Testis (tissue), 3 donors: Measurements from ENCODE around the gene RGPD5. TPM values are rescaled to one million over a fixed set of nuclear protein-coding genes. Genes with fewer than 3 reads are reported as not detected.
"Not testable (repeated sequence)": the region's sequence is repeated elsewhere in the genome, so short reads cannot be mapped to it uniquely, and the experiment has no call there.

Source experiments
- DNase-seq: peaks from one replicate; pipeline ENCODE4 v3.0.0-alpha.2; 2019
- H3K27ac ChIP-seq, 2 donors: fragments of 200-600 bp; sonication (generic); one replicate each; pipeline ENCODE4 v1.5.1; 2019
- H3K27me3 ChIP-seq: fragments of 200-600 bp; sonication (generic); one replicate; pipeline ENCODE4 v1.5.1; 2019
- H3K36me3 ChIP-seq: fragments of 200-600 bp; sonication (generic); one replicate; pipeline ENCODE4 v1.5.1; 2017; ENCODE audit warnings: low read depth; ENCODE audit errors: missing control alignments
- H3K4me1 ChIP-seq: fragments of 200-600 bp; sonication (generic); one replicate; pipeline ENCODE4 v1.5.1; 2019
- H3K4me3 ChIP-seq, 2 donors: fragments of 200-600 bp; sonication (generic); one replicate each; pipeline ENCODE4 v1.5.1; 2017 to 2019
- H3K9me3 ChIP-seq: fragments of 200-600 bp; sonication (generic); one replicate; pipeline ENCODE4 v1.5.1; 2017
- WGBS, 2 donors: methylation state at CpG; one replicate each; pipeline ENCODE4 v1.1.5; 2018; 5-methylcytosine and 5-hydroxymethylcytosine counted together
- intact Hi-C: fragments of 100-400 bp; cut with DNase I; formaldehyde crosslinking; loops from one replicate; pipeline ENCODE4 v1.15.1; 2023; ENCODE audit warnings: low total_unique reads
- polyA plus RNA-seq: library from polyadenylated mRNA; stranded (reverse); fragments of 350-450 nt; fragmentation: Illumina TruSeq; extraction: RNeasy Lipid Tissue Mini Kit (QIAGEN cat#74804); gene quantifications from one replicate; pipeline ENCODE4 v1.2.3, GENCODE V29; 2014; ENCODE audit warnings: low read depth, low replicate concordance; ENCODE audit not compliant: insufficient read depth
- total RNA-seq, 2 donors: library from RNA; depleted of rRNA; stranded (reverse); fragments of >200 nt; gene quantifications; one replicate each; pipeline ENCODE4 v1.2.3, GENCODE V29; 2016

Gene RGPD5
- total and polyA plus RNA-seq, 3 donors from 2014 or later, result 20.1 to 70.9 (median 54.0) TPM

DNA sequence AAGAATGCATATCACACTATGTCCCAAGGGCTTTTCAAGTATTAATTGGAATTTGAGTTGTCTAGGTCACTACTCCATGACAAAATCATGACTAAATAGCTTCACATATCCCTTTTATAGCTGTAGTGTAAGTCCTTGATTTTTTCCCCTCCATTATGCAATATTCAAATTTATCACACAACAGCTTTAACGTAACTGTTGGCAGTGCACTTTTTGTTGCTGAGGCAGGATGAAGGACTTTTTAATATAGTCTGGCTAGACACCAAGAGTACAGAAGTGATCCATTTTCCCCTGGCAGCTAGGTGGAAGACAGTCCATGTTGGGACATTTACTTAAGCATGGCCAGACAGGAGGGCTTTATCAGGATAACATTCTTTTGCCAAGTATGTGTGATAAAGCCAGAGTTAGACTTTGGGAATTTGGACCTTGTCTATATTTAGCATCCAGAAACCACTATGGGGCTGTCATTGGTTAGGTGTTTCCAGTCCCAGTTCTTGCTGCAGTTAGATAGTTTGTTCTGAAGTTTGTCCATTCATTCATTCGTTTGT lies 11.6 kb upstream of the RGPD5 start:
- intact Hi-C loops, H3K27me3 ChIP-seq, H3K36me3 ChIP-seq, H3K9me3 ChIP-seq, H3K4me1 ChIP-seq, H3K4me3 ChIP-seq, DNase-seq, H3K27ac ChIP-seq: not testable (repeated sequence)
- no CpG with 5 or more reads among the region's 2 CpGs for WGBS, 2 donors

DNA sequence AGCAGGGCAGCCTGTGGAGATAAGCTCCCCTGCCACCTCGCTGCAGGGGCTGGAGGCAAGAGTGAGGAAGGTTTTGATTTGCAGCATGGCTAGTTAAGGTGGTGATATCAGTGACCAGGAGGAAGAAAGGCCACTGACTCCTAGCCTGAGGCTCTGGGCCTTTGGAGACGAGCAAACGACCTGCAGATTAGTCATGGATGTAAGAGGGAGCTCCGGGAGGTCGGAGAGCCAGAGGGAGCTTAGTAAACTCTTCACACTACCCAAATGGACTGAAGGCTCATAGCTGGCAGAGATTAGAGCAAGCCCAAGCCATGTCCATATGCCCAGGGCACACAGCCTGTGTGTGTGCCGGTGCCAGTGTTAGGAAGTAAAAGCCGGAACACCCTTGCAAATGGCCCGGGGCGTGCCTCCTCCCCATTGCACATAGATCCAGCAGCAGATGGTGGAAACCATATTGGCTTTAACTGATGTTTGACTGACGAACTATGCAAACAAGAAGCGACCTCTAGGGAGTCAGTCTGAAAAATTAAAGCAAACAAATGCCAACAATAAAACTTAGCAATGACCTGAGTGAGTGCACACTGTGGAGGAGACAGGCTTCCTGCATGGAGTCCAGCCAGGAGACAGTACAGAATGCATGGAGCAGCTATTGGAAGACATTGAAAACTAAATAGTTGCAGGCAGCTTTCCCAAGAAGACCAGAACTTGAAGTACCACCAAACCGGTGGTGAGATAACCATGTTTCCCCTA lies 2.4 kb upstream of the RGPD5 start:
- H3K27ac ChIP-seq, H3K36me3 ChIP-seq, DNase-seq, H3K9me3 ChIP-seq, H3K27me3 ChIP-seq, intact Hi-C loops, H3K4me3 ChIP-seq, H3K4me1 ChIP-seq: not testable (repeated sequence)
- no CpG with 5 or more reads among the region's 12 CpGs for WGBS, 2 donors

DNA sequence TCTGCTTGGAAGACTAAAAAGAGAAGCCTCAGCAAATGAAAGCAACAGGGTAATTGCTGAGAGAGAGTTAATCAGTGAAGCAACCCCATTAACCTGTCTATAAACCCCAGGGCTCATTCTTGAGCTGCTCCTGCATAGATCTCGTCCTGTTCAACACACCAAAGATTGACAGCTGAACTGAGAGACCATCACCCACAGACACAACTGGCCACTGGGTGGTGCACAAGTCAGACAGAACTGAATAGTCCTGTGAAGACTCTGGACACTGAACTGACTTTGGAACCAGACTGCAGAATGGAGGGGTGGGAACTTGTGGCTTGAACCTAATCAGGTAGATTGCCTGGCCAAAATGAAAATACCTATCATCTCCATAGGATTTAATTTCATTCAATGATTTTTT lies 1.4 kb upstream of the RGPD5 start:
- no CpG with 5 or more reads among the region's 1 CpG for WGBS, 2 donors
- H3K9me3 ChIP-seq, H3K4me3 ChIP-seq, intact Hi-C loops, H3K27me3 ChIP-seq, H3K4me1 ChIP-seq, H3K27ac ChIP-seq, DNase-seq, H3K36me3 ChIP-seq: not testable (repeated sequence)

DNA sequence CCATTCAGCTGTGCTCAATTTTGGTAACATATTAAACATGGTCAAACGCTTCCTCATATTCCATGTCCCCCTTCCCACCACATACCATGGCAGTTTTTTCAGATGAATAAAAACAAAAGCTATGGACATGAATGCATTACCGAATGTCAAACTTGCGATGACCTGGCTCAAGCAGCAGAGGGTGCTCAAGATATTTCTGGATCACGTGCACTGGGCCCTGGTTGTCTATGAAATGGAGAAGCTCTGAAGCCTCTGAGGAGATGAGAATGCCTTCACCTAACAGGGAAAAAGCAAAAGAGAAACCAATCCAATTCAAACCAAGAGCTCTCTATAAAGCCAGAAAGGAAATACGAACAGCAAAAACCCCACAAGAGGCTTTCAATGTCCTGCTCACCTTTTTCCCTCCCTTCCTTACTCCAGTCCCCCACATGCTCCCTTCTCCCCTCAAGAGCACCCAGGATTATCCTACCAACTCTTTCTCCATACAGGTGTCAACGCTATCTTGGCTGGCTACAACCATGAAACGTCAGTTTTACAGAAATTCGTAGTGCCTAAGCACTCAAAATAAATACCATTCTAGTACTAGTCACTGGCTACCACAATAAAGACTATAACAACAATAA lies 77.1 kb downstream of the RGPD5 start:
- DNase-seq, H3K9me3 ChIP-seq, H3K27ac ChIP-seq, H3K4me1 ChIP-seq, H3K27me3 ChIP-seq, H3K4me3 ChIP-seq, H3K36me3 ChIP-seq, intact Hi-C loops: not testable (repeated sequence)
- whole genome bisulfite sequencing, 2 donors, result no CpG with 5 or more reads among the region's 8 CpGs

DNA sequence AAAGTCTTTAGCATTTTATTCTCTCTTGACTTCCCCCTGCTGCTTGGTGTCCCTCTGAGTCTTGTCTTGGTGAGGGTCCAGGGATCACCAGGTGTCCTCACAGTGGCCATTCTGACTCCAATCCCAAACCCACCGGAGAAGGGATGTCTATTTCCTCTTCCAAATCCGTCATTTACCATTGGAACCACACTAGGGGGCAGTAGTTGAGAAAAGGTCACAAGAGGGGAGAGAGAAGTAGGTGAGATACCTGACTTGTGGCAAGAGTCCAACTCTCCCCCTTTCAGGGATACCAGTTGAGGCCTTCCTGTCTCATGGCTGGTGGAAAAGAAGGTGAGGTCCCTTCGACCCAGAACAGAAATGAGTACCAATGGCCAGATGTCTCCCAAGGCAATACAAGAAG lies 82.5 kb downstream of the RGPD5 start:
- H3K27me3 ChIP-seq, H3K4me1 ChIP-seq, H3K9me3 ChIP-seq, intact Hi-C loops, DNase-seq, H3K27ac ChIP-seq, H3K36me3 ChIP-seq, H3K4me3 ChIP-seq: not testable (repeated sequence)
- WGBS, 2 donors, result no CpG with 5 or more reads among the region's 3 CpGs

DNA sequence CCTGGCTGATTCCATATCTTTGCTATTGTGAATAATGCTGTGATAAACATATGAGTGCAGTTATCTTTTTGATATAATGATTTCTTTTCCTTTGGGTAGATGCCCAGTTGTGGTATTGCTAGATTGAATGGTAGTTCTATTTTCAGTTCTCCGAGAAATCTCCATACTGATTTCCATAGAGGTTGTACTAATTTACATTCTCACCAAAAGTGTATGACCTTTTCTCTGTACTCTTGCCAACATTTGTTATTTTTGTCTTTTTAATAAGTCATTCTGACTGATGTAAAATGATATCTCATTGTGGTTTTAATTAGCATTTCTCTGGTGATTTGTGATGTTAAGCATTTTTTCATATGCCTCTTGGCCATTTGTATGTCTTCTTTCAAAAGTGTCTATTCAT lies 88.0 kb downstream of the RGPD5 start:
- H3K27me3 ChIP-seq, intact Hi-C loops, H3K4me3 ChIP-seq, H3K27ac ChIP-seq, H3K4me1 ChIP-seq, H3K36me3 ChIP-seq, DNase-seq, H3K9me3 ChIP-seq: not testable (repeated sequence)
- no CpG with 5 or more reads among the region's 1 CpG for WGBS, 2 donors

DNA sequence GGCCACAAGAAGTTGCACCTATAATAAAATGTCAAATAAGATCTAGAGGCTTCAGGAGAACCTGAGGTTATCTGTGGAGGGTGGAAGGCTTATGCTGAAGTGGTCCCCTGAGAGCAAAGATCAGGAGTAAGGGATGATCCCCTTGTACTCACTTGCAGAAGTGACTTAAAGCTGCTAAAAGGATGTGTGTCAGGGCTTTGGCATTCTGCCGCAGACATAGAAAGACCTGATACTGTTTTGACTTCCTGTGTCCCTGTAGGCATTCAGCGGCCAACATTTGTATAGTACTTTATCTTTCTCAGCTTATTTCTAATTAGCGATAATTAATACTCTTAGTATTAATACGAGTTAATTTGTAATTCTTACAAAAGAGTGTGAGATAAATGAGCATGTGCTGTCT lies 94.3 kb downstream of the RGPD5 start:
- DNase-seq, intact Hi-C loops: not testable (repeated sequence)
- no CpG with 5 or more reads among the region's 4 CpGs for WGBS, 2 donors

DNA sequence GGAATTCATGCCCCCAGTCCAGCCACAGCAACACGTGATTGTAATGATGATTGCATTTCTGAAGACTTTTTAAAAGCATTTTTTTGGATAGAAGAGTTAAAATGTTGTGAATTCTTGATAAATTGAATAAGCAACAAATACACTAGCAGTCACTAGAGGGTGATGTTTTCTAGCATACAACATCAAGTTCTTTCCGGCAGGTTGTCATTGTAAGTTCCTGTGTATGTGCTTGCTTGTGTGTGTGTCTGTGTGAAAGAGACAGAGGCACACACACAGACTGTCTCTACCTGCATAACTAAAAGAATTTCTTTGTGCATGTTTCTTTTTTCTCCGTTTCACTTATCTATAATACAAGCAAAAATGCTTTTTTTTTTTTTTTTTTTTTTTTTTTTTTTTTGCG lies 95.8 kb downstream of the RGPD5 start:
- DNase-seq, H3K4me1 ChIP-seq, H3K36me3 ChIP-seq, intact Hi-C loops, H3K27me3 ChIP-seq, H3K27ac ChIP-seq, H3K4me3 ChIP-seq, H3K9me3 ChIP-seq: not testable (repeated sequence)
- WGBS, 2 donors, result no CpG with 5 or more reads among the region's 4 CpGs

More for the DNA sequence above, 94.3 kb downstream of the RGPD5 start:
- H3K36me3 ChIP-seq, H3K4me3 ChIP-seq, H3K9me3 ChIP-seq, H3K27ac ChIP-seq, H3K27me3 ChIP-seq, H3K4me1 ChIP-seq: not testable (repeated sequence)

DNA sequence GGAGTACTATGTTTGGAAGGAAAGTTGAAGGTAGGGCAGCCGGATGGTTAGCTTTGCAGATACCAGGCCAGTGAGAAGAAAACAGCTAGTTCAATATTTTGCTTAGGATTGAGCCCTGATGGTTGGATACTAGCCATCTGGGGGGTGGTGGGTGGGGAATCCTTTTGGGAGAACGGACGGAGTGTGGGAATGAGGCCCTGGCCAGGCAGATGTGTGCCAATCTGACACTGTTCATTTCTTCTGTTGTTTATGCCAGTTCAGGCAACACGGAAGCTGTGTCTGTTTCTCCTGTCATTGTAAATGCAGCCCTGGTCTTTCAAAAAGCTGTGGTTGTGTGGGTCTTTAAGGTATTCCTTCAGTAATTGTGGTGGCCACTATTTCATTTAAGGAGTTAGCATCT lies 96.9 kb downstream of the RGPD5 start:
- H3K27me3 ChIP-seq, intact Hi-C loops: not testable (repeated sequence)

DNA sequence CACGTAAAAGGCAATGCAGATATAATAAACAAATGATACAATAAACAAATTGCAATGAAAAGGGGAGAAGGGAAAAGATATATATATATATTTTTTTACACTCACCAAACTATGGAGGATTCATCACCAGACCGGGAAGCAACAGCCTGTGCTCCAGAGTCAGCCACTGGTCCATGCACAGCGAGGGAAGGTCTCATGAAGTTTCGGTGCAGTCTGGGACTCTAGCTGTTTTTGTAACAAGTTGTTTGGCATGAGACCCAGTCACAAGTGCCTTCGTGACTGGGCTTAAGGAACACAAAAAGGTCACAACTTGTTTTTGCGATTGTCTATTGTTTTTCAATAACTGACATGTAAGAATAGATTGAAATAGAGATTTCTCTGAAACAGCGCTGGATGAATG lies 99.6 kb downstream of the RGPD5 start:
- H3K4me3 ChIP-seq, DNase-seq, intact Hi-C loops, H3K27me3 ChIP-seq, H3K4me1 ChIP-seq, H3K9me3 ChIP-seq, H3K36me3 ChIP-seq, H3K27ac ChIP-seq: not testable (repeated sequence)
- no CpG with 5 or more reads among the region's 7 CpGs for WGBS, 2 donors

More for the DNA sequence above, 96.9 kb downstream of the RGPD5 start:
- H3K4me1 ChIP-seq, H3K36me3 ChIP-seq, H3K4me3 ChIP-seq, DNase-seq, H3K27ac ChIP-seq, H3K9me3 ChIP-seq: not testable (repeated sequence)
- WGBS, 2 donors, result no CpG with 5 or more reads among the region's 4 CpGs

DNA sequence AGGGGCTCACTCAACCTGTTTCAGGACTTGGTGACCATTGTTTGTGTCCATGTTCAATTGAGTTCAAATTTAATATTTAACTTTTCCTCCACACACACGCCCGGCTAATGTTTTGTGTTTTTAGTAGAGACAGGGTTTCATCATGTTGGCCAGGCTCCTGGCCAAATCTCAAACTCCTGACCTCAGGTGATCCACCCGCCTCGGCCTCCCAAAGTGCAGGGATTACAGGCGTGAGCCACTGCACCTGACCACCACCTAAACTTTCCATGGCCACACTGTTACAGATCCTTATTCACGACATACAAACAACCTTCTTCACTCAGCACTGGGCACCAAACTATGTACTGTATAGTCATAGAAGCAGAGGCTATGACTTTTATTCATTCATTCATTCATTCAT lies 100.0 kb downstream of the RGPD5 start:
- H3K4me3 ChIP-seq, intact Hi-C loops, H3K36me3 ChIP-seq, H3K27me3 ChIP-seq, H3K9me3 ChIP-seq, H3K4me1 ChIP-seq, H3K27ac ChIP-seq, DNase-seq: not testable (repeated sequence)
- WGBS, 2 donors, result no CpG with 5 or more reads among the region's 6 CpGs

DNA sequence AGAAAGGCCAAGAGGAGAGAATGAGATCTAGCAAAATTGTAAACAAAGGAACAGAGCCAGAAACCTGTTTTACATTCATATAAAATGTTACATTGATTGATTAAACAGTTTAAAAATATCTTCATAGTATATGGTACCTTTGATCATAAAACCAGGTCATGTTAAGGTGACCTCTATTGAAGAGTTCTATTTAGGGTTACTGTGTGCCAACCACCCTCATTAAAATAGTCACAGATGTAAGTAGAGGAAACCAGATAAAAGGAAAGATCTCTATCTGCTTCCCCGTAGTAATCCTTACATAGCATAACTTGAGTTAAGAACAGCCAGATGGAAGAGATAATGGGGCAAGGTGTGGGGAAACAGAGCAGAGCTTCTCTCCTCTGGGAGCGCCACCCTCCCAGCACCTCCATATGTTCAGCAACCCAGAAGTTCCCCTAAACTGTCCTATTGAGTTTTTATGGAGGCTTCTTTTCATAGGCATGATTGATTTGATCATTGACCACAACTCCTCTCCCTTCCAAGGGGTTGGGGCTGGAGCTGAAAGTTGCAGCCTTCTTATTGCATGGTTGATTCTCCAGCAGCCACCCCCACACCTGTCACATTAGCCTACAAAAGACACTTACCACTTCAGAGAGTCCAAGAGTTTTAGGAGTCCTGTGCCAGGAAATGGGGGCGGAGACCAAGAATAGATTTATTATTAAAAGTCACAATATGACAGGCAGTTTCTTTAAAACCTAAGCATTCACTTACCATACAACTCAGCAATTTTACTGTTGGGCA lies 101.2 kb downstream of the RGPD5 start:
- intact Hi-C loops, H3K9me3 ChIP-seq, H3K27ac ChIP-seq, H3K27me3 ChIP-seq, H3K4me3 ChIP-seq, DNase-seq, H3K4me1 ChIP-seq, H3K36me3 ChIP-seq: not testable (repeated sequence)
- WGBS, 2 donors, result no CpG with 5 or more reads among the region's 3 CpGs
